GM12865 (cell line): Measurements from ENCODE around the gene ZNF280A.

Source experiments
- DNase-seq: peaks from one replicate; pipeline ENCODE4 v3.0.0; 2010; ENCODE audit warnings: low read depth
- H3K4me3 ChIP-seq: 2 replicates; pipeline ENCODE4 v1.5.1; 2011; ENCODE audit warnings: mild to moderate bottlenecking, low read depth, low read length, control low read depth
- TF ChIP-seq, protein P1 (sequence below): IDR thresholded peaks from 2 replicates; pipeline ENCODE4 v1.5.1; 2011; ENCODE audit warnings: low read length, control low read depth, low read depth, inconsistent platforms; ENCODE audit not compliant: insufficient read depth; ENCODE audit errors: missing control alignments

The ZNF280A gene

GRCh38 chr22:22464541-22465054 is 55.5 kb downstream of the ZNF280A start:
- TF ChIP-seq, protein P1, sequence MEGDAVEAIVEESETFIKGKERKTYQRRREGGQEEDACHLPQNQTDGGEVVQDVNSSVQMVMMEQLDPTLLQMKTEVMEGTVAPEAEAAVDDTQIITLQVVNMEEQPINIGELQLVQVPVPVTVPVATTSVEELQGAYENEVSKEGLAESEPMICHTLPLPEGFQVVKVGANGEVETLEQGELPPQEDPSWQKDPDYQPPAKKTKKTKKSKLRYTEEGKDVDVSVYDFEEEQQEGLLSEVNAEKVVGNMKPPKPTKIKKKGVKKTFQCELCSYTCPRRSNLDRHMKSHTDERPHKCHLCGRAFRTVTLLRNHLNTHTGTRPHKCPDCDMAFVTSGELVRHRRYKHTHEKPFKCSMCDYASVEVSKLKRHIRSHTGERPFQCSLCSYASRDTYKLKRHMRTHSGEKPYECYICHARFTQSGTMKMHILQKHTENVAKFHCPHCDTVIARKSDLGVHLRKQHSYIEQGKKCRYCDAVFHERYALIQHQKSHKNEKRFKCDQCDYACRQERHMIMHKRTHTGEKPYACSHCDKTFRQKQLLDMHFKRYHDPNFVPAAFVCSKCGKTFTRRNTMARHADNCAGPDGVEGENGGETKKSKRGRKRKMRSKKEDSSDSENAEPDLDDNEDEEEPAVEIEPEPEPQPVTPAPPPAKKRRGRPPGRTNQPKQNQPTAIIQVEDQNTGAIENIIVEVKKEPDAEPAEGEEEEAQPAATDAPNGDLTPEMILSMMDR = no peak

DNA sequence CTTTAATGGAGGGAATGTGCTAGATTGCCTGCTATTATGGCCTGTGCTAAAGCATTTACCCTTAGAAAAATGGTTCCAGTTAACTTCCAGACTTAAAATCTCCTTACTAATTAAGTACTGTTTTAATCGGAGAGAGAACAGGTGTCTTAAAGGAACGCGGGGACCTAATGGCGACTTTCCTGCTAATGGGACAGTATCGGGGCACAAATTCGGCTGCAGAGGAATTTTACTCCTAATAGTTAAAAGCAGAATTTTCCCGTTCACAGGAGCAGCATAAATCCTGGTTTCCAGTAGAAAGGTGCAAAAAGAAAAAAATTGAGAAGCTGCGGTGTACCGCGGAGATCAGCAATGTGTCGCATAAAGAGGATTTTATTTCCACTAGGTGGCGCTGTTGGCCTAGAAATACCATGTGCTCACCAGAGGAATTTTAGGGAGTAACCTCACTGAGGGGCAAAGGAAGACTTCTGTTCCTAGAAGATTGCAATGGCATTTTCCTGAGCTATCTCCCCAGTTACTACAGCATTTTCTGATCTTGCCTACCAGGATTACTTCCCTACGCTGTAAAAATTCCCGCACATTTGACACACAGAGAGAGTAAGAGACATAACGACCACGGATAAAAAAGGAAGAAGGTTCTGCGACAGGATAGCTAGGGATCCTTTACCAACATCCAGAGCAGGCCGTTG is 56.1 kb downstream of the ZNF280A start:
- TF ChIP-seq, protein P1 = peak; percentile 48
- H3K4me3 ChIP-seq = no peak overlapping the region
- DNase-seq = peak; percentile 57

More at GRCh38 chr22:22464541-22465054, 55.5 kb downstream of the ZNF280A start:
- no peak overlapping the region for H3K4me3 ChIP-seq
- no peak for DNase-seq
